ENCODE results near the gene CCNY. TPM values are rescaled to one million over a fixed set of nuclear protein-coding genes. Genes with fewer than 3 reads are reported as not detected.

CCNY gene
- total RNA-seq, 2 donors from 2014 or later: 40.1 to 84.6 TPM

DNA sequence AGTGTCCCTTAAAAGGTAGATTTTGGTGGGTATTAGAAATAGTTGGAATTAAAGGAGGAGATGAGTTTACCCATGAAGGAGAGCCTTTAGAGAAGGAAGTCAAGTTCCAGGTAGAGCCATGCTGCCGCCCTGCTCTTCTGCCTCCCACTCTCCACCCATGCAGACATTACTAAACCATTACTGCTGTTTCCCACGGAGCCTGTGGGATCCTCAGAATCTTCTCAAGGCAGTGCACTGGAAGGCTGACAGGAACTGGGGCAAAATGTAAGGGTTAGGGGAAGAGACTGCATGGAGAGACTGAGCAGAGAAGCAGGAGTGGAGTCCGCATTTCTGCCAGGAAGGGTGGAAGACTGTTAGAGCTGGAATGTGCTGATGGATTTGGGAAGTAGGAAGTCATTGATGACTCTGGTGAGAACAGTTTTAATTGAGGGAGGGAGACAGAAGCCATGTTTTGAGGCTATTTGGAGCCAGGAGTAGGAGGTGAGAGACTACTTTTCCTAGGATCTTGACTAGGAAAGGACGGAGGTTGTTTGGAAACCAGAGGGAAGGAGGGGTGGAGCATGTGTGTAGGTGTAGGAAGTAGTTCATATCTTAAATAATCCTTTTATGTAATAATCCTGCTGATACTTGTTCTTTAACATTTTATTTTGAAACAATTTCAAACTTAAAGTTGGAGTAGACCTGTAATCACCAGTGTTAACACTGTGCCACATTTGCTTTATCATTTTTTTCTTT lies 109.0 kb downstream of the CCNY start:
- Histone ChIP-seq H3K4me1 (ENCODE audit: control insufficient read depth in 1 of 2, low read depth in 2 of 2) (peaks cover 30 to 38% of the 10 kb centered on the region in 2 donors), H3K9me3 (peaks cover 20% of the 10 kb centered on the region), H3K27me3 (replicated peaks; ENCODE audit: insufficient read depth) (no peaks in the 10 kb centered on the region), H3K36me3 (no peaks in the 10 kb centered on the region), H3K4me3 (no peak overlapping the region), H3K27ac (no peak overlapping the region)
- TF ChIP-seq, protein P1, sequence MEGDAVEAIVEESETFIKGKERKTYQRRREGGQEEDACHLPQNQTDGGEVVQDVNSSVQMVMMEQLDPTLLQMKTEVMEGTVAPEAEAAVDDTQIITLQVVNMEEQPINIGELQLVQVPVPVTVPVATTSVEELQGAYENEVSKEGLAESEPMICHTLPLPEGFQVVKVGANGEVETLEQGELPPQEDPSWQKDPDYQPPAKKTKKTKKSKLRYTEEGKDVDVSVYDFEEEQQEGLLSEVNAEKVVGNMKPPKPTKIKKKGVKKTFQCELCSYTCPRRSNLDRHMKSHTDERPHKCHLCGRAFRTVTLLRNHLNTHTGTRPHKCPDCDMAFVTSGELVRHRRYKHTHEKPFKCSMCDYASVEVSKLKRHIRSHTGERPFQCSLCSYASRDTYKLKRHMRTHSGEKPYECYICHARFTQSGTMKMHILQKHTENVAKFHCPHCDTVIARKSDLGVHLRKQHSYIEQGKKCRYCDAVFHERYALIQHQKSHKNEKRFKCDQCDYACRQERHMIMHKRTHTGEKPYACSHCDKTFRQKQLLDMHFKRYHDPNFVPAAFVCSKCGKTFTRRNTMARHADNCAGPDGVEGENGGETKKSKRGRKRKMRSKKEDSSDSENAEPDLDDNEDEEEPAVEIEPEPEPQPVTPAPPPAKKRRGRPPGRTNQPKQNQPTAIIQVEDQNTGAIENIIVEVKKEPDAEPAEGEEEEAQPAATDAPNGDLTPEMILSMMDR (IDR thresholded peaks at IDR 0.05): no peak
- ATAC-seq (ENCODE audit: insufficient number of reproducible peaks, low FRiP score, low read depth): no peak
- no peak for DNase-seq (ENCODE audit: low spot score)

DNA sequence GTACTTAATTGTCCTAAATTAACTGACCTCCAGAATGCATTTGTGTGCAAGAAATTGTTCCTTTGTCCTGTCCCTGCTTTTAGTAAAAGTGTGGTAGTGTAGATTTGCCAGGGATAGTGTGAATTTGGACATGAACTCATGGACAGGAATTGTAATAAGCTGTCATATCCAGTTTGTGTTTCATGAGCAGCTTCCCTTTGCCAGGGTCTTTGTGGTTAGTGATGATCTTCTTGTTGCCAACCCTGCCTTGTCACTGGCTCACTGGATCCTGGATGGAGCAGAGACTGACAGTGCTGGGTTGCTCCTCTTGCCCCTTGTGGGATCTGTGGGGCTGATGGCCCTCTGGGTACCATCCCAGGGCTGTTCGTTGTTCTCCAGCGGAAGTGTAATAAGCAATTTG lies 110.1 kb downstream of the CCNY start:
- DNase-seq (ENCODE audit: low spot score) (no peak), ATAC-seq (ENCODE audit: insufficient number of reproducible peaks, low FRiP score, low read depth) (no peak)
- TF ChIP-seq, protein P1 (IDR thresholded peaks at IDR 0.05): no peak
- Histone ChIP-seq H3K27me3 (replicated peaks; ENCODE audit: insufficient read depth) (no peaks in the 10 kb centered on the region), H3K9me3 (peaks cover 20% of the 10 kb centered on the region), H3K36me3 (no peaks in the 10 kb centered on the region), H3K4me1 (ENCODE audit: control insufficient read depth in 1 of 2, low read depth in 2 of 2) (peaks cover 39 to 50% of the 10 kb centered on the region in 2 donors), H3K27ac (no peak overlapping the region), H3K4me3 (no peak overlapping the region)

DNA sequence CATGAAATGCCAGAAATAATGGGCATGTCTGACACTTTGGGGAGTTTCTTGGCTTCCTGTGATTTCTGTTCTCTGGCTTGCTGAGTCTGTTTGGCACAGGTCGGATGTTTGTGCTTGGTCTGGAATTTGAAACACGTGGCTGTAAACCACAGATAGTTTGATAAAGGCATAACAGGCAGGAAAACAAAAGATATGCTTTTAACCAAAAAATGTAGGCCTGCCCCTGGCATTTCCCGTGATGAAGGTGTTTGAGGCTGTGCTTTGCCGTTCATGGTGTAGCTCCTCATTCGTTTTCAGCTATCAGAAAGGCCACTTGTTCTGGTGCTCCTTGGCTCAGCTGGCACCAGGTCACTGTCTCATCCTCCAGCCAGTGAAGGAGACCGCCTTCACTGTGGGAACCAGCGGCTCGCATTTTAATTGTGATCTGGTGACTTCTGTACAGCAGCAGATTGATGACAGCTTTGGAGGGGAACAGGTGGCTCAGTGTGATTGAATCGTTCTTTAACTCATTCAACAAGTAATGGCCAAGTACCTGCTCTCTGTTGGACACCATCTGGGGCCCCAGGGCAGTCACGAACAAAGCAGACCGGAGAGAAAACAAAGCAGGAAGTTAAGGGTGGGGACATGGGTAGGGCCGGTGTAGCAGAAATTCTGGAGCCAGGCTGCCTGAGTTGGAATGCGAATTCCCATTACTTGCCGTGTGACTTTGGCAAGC lies 111.5 kb downstream of the CCNY start:
- H3K4me1 ChIP-seq (ENCODE audit: control insufficient read depth in 1 of 2, low read depth in 2 of 2): peaks cover 46 to 62% of the 10 kb centered on the region in 2 donors
- DNase-seq (ENCODE audit: low spot score) (no peak), ATAC-seq (ENCODE audit: insufficient number of reproducible peaks, low FRiP score, low read depth) (no peak)
- H3K27me3 ChIP-seq (replicated peaks; ENCODE audit: insufficient read depth): no peaks in the 10 kb centered on the region
- TF ChIP-seq, protein P1 (IDR thresholded peaks at IDR 0.05): no peak
- H3K4me3 ChIP-seq: peak overlapping the region; percentile 17
- no peaks in the 10 kb centered on the region for H3K36me3 ChIP-seq
- H3K27ac ChIP-seq: peak overlapping the region; percentile 51 to 59
- peaks cover 20% of the 10 kb centered on the region for H3K9me3 ChIP-seq

DNA sequence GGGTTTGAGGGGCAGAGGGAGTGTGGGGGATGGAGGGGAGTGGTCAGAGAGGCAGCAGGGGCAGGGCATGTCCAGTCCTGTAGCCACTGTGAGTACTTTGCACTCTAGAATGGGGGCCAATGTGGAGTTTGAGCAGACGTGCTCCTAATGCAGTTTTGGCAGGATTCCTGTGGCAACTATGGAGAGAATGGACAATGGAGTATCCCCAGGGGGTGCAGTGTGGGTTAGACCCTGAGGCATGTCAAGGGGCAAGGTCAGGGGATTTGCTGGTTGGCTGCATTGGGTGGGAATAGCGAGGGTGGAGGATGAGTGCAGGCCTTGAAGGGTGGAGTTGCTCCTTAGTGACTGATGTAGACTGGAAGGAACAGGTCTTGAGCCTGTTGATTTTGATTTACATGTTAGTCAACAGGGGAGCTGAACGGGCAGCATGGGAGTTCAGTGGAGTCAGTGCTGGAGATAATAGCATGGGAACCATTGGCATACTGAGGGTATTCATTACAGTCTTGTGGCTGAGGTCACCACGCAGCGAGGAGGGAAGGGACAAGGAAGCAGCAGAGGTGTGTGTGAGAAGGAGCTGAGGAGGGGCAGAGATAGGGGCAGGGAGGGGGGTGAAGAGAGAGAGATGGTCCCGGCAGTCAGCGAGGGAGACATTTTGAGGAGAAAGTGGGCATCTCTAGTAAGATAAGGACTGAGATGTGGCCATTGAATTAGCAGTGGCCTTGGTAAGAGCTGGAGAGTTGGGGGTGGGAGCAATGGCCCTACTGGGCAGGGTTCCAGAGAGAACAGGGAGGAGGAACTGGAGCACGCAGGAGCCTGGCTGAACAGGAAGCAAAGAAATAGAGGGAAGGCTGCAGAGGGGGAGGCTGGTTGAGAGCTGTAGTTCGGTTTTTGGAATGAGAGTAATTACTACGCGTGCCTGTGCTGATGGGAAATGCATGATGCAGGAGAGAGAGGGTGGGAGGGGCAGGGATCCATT lies 112.7 kb downstream of the CCNY start:
- H3K4me1 ChIP-seq (ENCODE audit: control insufficient read depth in 1 of 2, low read depth in 2 of 2): peaks cover 53 to 73% of the 10 kb centered on the region in 2 donors
- no peak overlapping the region for H3K4me3 ChIP-seq
- no peaks in the 10 kb centered on the region for H3K27me3 ChIP-seq (replicated peaks; ENCODE audit: insufficient read depth)
- H3K36me3 ChIP-seq: no peaks in the 10 kb centered on the region
- peaks cover 12% of the 10 kb centered on the region for H3K9me3 ChIP-seq
- TF ChIP-seq, protein P1 (IDR thresholded peaks at IDR 0.05): no peak
- ATAC-seq (ENCODE audit: insufficient number of reproducible peaks, low FRiP score, low read depth) (no peak), DNase-seq (ENCODE audit: low spot score) (no peak)
- peak overlapping the region; percentile 41 to 59 for H3K27ac ChIP-seq
